Mucosa of rectum (tissue), 2 donors: ENCODE measurements around the gene PRDX2.
A peak's percentile ranks its signal among the peaks of the same experiment; 100 is the strongest.

ENCODE experiments used
- H3K27ac ChIP-seq, 2 donors: one replicate each; pipeline ENCODE4 v1.7.0; 2013; ENCODE audit warnings: inconsistent platforms in 2 of 2, low read depth in 2 of 2, low read length in 2 of 2
- H3K27me3 ChIP-seq, 2 donors: one replicate each; pipeline ENCODE4 v1.7.0; 2013; ENCODE audit warnings: low read length in 2 of 2; ENCODE audit not compliant: control insufficient read depth in 2 of 2, insufficient read depth in 2 of 2
- H3K36me3 ChIP-seq, 2 donors: one replicate each; pipeline ENCODE4 v1.7.0; 2013; ENCODE audit warnings: low read length in 2 of 2; ENCODE audit not compliant: control insufficient read depth in 2 of 2, insufficient read depth in 2 of 2
- H3K4me1 ChIP-seq, 2 donors: one replicate each; pipeline ENCODE4 v1.7.0; 2013; ENCODE audit warnings: low read length in 2 of 2, mild to moderate bottlenecking in 1 of 2; ENCODE audit not compliant: control insufficient read depth in 2 of 2, insufficient read depth in 2 of 2
- H3K4me3 ChIP-seq, 2 donors: one replicate each; pipeline ENCODE4 v1.7.0; 2013; ENCODE audit warnings: low read length in 2 of 2
- H3K9ac ChIP-seq, 2 donors: one replicate each; pipeline ENCODE4 v1.7.0; 2013; ENCODE audit warnings: low read length in 2 of 2, low read depth in 1 of 2, mild to moderate bottlenecking in 1 of 2
- H3K9me3 ChIP-seq, 2 donors: one replicate each; pipeline ENCODE4 v1.7.0; 2013; ENCODE audit warnings: low read length in 2 of 2; ENCODE audit not compliant: control insufficient read depth in 2 of 2
- donor health status: healthy.
- donor health status: Normal muscosa, but diverticular disease.

PRDX2 gene

DNA sequence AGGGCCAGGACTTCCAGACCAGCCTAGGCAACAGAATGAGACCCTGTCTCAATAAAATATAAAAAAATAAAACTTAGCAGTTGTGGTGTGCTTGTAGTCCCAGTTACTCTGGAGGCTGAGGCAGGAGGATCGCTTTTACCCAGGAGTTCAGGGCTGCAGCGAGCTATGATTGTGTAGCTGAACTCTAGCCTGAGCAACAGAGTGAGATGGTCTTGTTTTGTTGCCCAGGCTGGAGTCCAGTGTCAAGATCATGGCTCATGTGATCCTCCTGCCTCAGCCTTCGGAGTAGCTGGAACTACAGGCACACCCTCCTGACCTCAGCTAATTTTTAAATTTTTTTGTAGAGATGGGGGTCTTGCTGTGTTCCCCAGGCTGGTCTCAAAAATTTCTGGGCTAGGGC, 14.6 kb downstream of the PRDX2 start:
- no peaks in the 10 kb centered on the region for H3K27me3 ChIP-seq
- no peaks in the 10 kb centered on the region for H3K9me3 ChIP-seq
- H3K27ac ChIP-seq = peak overlapping the region; percentile 100
- H3K4me3 ChIP-seq = no peak overlapping the region
- H3K9ac ChIP-seq = peak overlapping the region; percentile 56 to 72
- no peaks in the 10 kb centered on the region for H3K36me3 ChIP-seq
- peaks cover 78 to 80% of the 10 kb centered on the region in 2 donors for H3K4me1 ChIP-seq

GRCh38 chr19:12786141-12786870, 15.3 kb downstream of the PRDX2 start:
- H3K9ac ChIP-seq = peak overlapping the region; percentile 68 to 72
- no peaks in the 10 kb centered on the region for H3K27me3 ChIP-seq
- no peaks in the 10 kb centered on the region for H3K36me3 ChIP-seq
- peak overlapping the region; percentile 100 for H3K27ac ChIP-seq
- H3K4me1 ChIP-seq = peaks cover 80 to 83% of the 10 kb centered on the region in 2 donors
- peak overlapping the region in 1 of 2 donors; percentile 19 for H3K4me3 ChIP-seq
- no peaks in the 10 kb centered on the region for H3K9me3 ChIP-seq

DNA sequence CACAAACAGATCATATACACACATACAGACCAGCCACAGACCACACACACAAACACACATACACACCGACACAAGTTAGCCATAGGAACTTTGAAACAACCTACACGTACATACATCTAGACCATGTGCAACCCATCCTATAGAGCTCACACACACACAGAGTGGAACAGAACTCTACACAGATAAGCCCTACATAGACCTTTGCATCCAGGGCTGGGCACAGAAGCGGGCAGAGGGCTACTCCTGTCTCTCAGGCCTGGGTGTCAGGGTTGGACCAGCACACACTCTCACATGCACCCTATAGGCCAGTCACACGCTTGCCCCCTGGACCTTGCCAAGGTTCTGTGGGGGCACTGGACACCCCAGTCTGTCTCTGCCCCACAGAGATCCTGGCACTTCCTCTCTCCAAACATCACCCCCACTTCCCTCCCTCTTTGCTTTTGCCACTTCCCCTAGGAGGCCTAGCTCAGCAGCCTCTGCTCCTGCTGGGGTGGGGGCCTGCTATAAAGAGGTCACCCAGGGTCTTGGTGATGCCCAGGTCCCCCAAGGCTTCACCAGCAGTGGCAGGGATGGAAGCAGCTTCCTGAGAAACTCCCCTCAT, 16.1 kb downstream of the PRDX2 start:
- H3K4me1 ChIP-seq = peaks cover 74 to 78% of the 10 kb centered on the region in 2 donors
- peak overlapping the region; percentile 68 to 72 for H3K9ac ChIP-seq
- no peaks in the 10 kb centered on the region for H3K27me3 ChIP-seq
- peak overlapping the region; percentile 100 for H3K27ac ChIP-seq
- H3K36me3 ChIP-seq = no peaks in the 10 kb centered on the region
- H3K9me3 ChIP-seq = no peaks in the 10 kb centered on the region
- peak overlapping the region; percentile 19 to 26 for H3K4me3 ChIP-seq

DNA sequence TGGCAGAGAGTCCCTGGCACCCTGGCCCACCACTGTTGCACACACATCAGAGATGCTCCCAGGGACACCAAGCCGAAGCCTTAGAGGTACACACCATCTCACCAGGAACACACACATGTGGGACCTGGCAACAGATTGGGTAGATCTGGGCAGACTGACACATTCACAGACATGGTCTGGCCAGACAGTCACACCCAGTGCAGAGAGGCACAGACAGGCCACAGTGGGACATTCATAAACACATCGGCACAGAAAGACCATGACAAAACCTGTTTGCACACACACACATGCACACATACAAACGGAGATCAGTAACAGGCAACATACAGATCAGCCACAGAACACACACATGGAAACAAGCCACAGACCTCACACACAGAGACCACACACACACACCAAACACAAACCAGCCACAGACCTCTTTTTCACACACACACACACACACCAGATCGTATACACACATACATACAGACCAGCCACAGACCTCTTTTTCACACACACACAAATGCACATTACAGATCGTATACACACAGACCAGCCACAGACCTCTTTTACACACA, 16.6 kb downstream of the PRDX2 start:
- Histone ChIP-seq H3K27ac (peak overlapping the region; percentile 100), H3K27me3 (no peaks in the 10 kb centered on the region), H3K4me1 (peaks cover 69 to 74% of the 10 kb centered on the region in 2 donors), H3K36me3 (no peaks in the 10 kb centered on the region), H3K4me3 (peak overlapping the region in 1 of 2 donors; percentile 34), H3K9ac (peak overlapping the region; percentile 68 to 72), H3K9me3 (no peaks in the 10 kb centered on the region)

DNA sequence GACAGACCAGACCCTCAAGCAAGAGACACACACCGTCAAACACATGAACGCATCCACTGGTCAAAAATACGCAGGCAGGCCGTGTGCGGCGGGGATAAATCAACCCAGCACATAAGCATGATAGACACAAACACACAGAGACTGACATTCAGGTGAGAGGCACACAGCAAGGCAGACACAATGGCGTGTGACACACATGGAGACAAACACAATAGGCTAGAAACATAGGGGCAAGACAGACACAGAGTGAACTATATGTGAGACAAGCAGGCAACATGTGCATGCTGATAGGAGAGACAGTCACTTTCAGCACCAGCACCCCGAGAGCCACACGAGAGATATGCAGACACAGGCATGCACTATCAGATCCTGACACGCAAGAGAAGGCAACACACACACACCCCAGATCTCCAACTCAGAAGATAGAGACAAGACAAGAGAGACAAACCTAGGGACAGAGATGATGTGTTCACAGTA, 17.2 kb downstream of the PRDX2 start:
- Histone ChIP-seq H3K9me3 (no peaks in the 10 kb centered on the region), H3K36me3 (no peaks in the 10 kb centered on the region), H3K27ac (peak overlapping the region; percentile 100), H3K4me1 (peaks cover 71 to 74% of the 10 kb centered on the region in 2 donors), H3K9ac (peak overlapping the region; percentile 56 to 72), H3K4me3 (peak overlapping the region in 1 of 2 donors; percentile 34), H3K27me3 (no peaks in the 10 kb centered on the region)

DNA sequence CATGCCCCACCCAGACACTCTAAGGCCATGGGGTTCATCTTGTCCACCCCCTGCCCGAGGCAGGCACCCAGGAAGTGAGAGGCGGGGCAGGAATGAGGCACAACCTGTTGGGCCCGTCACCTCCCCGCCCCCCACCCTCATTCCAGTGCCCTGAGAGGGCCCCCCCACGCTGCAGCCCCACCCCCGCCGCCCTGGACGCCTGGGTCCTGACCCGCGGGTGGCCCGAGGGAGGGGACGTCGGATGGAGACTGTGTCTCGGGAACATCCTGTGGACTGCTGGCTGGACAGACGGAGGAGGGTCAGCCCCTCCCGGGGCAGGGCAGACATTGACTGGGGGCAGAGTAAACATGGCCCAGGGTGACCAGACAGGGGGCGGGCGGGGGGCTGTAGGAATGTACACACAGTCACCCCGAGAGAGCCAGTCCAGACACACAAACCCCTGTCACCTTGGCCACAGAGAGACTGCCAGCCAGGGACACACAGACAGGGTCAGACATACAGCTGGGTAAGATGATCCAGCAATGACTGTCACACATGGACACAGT, 17.7 kb downstream of the PRDX2 start:
- peak overlapping the region; percentile 100 for H3K27ac ChIP-seq
- H3K9me3 ChIP-seq = no peaks in the 10 kb centered on the region
- H3K4me1 ChIP-seq = peaks cover 69 to 71% of the 10 kb centered on the region in 2 donors
- no peaks in the 10 kb centered on the region for H3K36me3 ChIP-seq
- peak overlapping the region; percentile 56 to 72 for H3K9ac ChIP-seq
- peak overlapping the region; percentile 22 for H3K4me3 ChIP-seq
- H3K27me3 ChIP-seq = no peaks in the 10 kb centered on the region

- H3K27ac ChIP-seq = peak overlapping the region; percentile 100
These were observed 18.2 kb downstream of the PRDX2 start for GRCh38 chr19:12783291-12783848.

GRCh38 chr19:12782424-12783290, 18.9 kb downstream of the PRDX2 start:
- Histone ChIP-seq H3K27ac (peak overlapping the region; percentile 100), H3K4me1 (peaks cover 66 to 70% of the 10 kb centered on the region in 2 donors)

More at GRCh38 chr19:12783291-12783848, 18.2 kb downstream of the PRDX2 start:
- Histone ChIP-seq H3K4me1 (peaks cover 69 to 71% of the 10 kb centered on the region in 2 donors), H3K27me3 (no peaks in the 10 kb centered on the region), H3K9ac (peak overlapping the region; percentile 15 to 78), H3K9me3 (no peaks in the 10 kb centered on the region), H3K4me3 (peak overlapping the region in 1 of 2 donors; percentile 67), H3K36me3 (no peaks in the 10 kb centered on the region)

GRCh38 chr19:12782174-12782423, 19.5 kb downstream of the PRDX2 start:
- Histone ChIP-seq H3K27ac (peak overlapping the region; percentile 100), H3K9me3 (no peaks in the 10 kb centered on the region), H3K4me3 (peak overlapping the region; percentile 67 to 80), H3K27me3 (no peaks in the 10 kb centered on the region), H3K4me1 (peaks cover 65 to 69% of the 10 kb centered on the region in 2 donors), H3K36me3 (no peaks in the 10 kb centered on the region), H3K9ac (peak overlapping the region; percentile 78 to 94)

More at GRCh38 chr19:12782424-12783290, 18.9 kb downstream of the PRDX2 start:
- H3K36me3 ChIP-seq = no peaks in the 10 kb centered on the region
- no peaks in the 10 kb centered on the region for H3K27me3 ChIP-seq
- peak overlapping the region; percentile 78 to 94 for H3K9ac ChIP-seq
- peak overlapping the region; percentile 67 to 80 for H3K4me3 ChIP-seq
- H3K9me3 ChIP-seq = no peaks in the 10 kb centered on the region
